Endodermal cell (in vitro differentiated cells): Measurements from ENCODE around the gene MLXIP. TPM values are rescaled to one million over a fixed set of nuclear protein-coding genes. Genes with fewer than 3 reads are reported as not detected.

Source experiments
- DNase-seq: peaks from one replicate; pipeline ENCODE4 v3.0.0-alpha.2; 2017
- H3K27ac ChIP-seq: 2 replicates; pipeline ENCODE4 v1.5.1; 2013; ENCODE audit warnings: mild to moderate bottlenecking, low read depth, low read length, moderate library complexity
- H3K27me3 ChIP-seq: 2 replicates; pipeline ENCODE4 v1.6.1; 2013; ENCODE audit warnings: mild to moderate bottlenecking, low read length, moderate library complexity; ENCODE audit not compliant: insufficient read depth, control insufficient read depth, poor library complexity, severe bottlenecking
- H3K36me3 ChIP-seq: 2 replicates; pipeline ENCODE4 v1.7.0; 2013; ENCODE audit warnings: mild to moderate bottlenecking, low read length, moderate library complexity; ENCODE audit not compliant: control insufficient read depth, insufficient read depth
- H3K4me1 ChIP-seq: one replicate; pipeline ENCODE4 v1.7.0; 2013; ENCODE audit warnings: low read length; ENCODE audit not compliant: control insufficient read depth, insufficient read depth
- H3K4me3 ChIP-seq: 2 replicates; pipeline ENCODE4 v1.5.1; 2013; ENCODE audit warnings: mild to moderate bottlenecking, low read length, moderate library complexity
- H3K9ac ChIP-seq: 2 replicates; pipeline ENCODE4 v1.6.1; 2013; ENCODE audit warnings: mild to moderate bottlenecking, low read length, moderate library complexity; ENCODE audit not compliant: poor library complexity, severe bottlenecking; ENCODE audit errors: extremely low read depth
- H3K9me3 ChIP-seq: 2 replicates; pipeline ENCODE4 v1.6.1; 2013; ENCODE audit warnings: mild to moderate bottlenecking, low read length, moderate library complexity; ENCODE audit not compliant: control insufficient read depth
- H3K27ac Mint-ChIP-seq: 2 replicates; pipeline ENCODE4 v1.8.0; 2020; ENCODE audit warnings: mixed read lengths
- H3K27me3 Mint-ChIP-seq: 2 replicates; pipeline ENCODE4 v1.8.0; 2021; ENCODE audit warnings: mild to moderate bottlenecking, mixed read lengths; ENCODE audit not compliant: insufficient read depth
- H3K36me3 Mint-ChIP-seq: 2 replicates; pipeline ENCODE4 v1.8.0; 2020; ENCODE audit warnings: low read depth, mixed read lengths
- H3K4me1 Mint-ChIP-seq: 2 replicates; pipeline ENCODE4 v1.8.0; 2020; ENCODE audit warnings: mixed read lengths
- H3K4me3 Mint-ChIP-seq: 2 replicates; pipeline ENCODE4 v1.8.0; 2020; ENCODE audit warnings: mild to moderate bottlenecking, moderate library complexity, mixed read lengths
- H3K9me3 Mint-ChIP-seq: 2 replicates; pipeline ENCODE4 v1.8.0; 2020; ENCODE audit warnings: mild to moderate bottlenecking, mixed read lengths
- WGBS, 2 experiments: methylation state at CpG; one replicate each; pipeline versions ENCODE4 v1.1.5 to v1.1.7; 2013; ENCODE audit warnings: missing lambda C conversion rate in 2 of 2, mixed read lengths in 1 of 2; ENCODE audit not compliant: insufficient coverage in 1 of 2, insufficient read length in 1 of 2; 5-methylcytosine and 5-hydroxymethylcytosine counted together
- total RNA-seq, 2 donors: library from RNA; stranded (reverse); fragmentation: NEBNext Ultra II Directional in 1 of 2; extraction: Animal tissue kit (Norgen Biotek cat#: 25700) in 1 of 2; gene quantifications; 2 replicates in 1 of 2; 3 replicates in 1 of 2; pipeline ENCODE4 v1.2.1, GENCODE V29; 2021
- TF ChIP-seq, protein P1 (sequence below): fragments of 200-600 bp; sonication (generic); conservative IDR thresholded peaks from 2 replicates; pipeline ENCODE4 v1.5.0; 2021; ENCODE audit warnings: antibody characterized with exemption, mild to moderate bottlenecking

Gene MLXIP
- total RNA-seq, 2 donors from 2014 or later, result 27.4 to 32.2 TPM

DNA sequence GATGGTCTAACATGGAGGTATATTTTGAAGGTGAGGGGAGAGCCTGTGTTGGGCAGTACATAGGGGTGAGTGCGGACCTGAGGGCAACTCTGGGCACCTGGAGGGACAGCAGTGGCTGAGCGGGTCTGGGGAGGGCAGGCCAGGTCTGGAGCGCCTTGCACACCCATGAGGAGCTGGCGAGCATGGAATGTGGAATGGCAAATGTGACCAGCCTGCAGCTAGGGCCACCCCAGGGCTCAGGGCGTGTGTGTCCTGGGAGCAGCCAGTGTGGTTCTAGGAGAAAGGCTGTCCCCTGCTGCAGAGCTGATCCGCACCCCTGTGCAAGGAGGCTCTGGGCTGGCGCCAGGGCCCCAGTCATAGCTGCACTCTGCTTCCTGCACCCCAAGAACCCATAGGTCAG is 32.4 kb upstream of the MLXIP start:
- H3K4me1 ChIP-seq, result no peaks in the 10 kb centered on the region
- Mint-ChIP-seq H3K36me3 (peaks cover 52% of the 10 kb centered on the region), H3K4me1 (no peaks in the 10 kb centered on the region), H3K27ac (peak overlapping the region; percentile 48), H3K27me3 (no peaks in the 10 kb centered on the region), H3K4me3 (no peak overlapping the region), H3K9me3 (no peaks in the 10 kb centered on the region)
- H3K36me3 ChIP-seq, result peaks cover 43% of the 10 kb centered on the region
- TF ChIP-seq, protein P1, sequence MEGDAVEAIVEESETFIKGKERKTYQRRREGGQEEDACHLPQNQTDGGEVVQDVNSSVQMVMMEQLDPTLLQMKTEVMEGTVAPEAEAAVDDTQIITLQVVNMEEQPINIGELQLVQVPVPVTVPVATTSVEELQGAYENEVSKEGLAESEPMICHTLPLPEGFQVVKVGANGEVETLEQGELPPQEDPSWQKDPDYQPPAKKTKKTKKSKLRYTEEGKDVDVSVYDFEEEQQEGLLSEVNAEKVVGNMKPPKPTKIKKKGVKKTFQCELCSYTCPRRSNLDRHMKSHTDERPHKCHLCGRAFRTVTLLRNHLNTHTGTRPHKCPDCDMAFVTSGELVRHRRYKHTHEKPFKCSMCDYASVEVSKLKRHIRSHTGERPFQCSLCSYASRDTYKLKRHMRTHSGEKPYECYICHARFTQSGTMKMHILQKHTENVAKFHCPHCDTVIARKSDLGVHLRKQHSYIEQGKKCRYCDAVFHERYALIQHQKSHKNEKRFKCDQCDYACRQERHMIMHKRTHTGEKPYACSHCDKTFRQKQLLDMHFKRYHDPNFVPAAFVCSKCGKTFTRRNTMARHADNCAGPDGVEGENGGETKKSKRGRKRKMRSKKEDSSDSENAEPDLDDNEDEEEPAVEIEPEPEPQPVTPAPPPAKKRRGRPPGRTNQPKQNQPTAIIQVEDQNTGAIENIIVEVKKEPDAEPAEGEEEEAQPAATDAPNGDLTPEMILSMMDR, result no peak
- DNase-seq, result no peak
- H3K27ac ChIP-seq, result no peak overlapping the region
- H3K4me3 ChIP-seq, result no peak overlapping the region
- 84 to 88% methylated on average over 4 to 7 of the region's 7 CpGs for WGBS, 2 experiments
- no peaks in the 10 kb centered on the region for H3K9me3 ChIP-seq
- H3K27me3 ChIP-seq, result no peaks in the 10 kb centered on the region
- H3K9ac ChIP-seq, result no peak overlapping the region

DNA sequence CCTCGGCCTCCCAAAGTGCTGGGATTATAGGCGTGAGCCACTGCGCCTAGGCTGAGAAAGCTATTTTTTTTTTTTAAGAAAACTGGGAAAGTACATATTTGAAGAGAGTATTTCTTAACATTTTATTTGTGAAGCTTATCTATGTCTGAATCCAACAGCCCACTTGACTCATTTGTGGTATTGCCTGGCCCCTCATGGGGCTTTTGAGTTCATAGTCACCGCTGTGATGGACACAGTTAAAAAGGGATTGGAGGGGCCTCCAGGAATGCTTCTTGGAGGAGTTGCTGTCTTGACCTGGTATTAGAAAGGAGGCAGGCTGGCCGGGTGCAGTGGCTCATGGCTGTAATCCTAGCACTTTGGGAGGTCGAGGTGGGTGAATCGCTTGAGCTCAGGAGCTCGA is 30.4 kb upstream of the MLXIP start:
- Histone ChIP-seq H3K27ac (no peak overlapping the region), H3K36me3 (peaks cover 35% of the 10 kb centered on the region), H3K27me3 (no peaks in the 10 kb centered on the region), H3K4me3 (no peak overlapping the region), H3K9me3 (no peaks in the 10 kb centered on the region), H3K9ac (no peak overlapping the region), H3K4me1 (no peaks in the 10 kb centered on the region)
- H3K4me3 Mint-ChIP-seq, result no peak overlapping the region
- no peak overlapping the region for H3K27ac Mint-ChIP-seq
- WGBS, 2 experiments, result 96 to 97% methylated on average over 8 of the region's 8 CpGs
- no peak for DNase-seq
- no peaks in the 10 kb centered on the region for H3K27me3 Mint-ChIP-seq
- H3K4me1 Mint-ChIP-seq, result no peaks in the 10 kb centered on the region
- TF ChIP-seq, protein P1, result no peak
- no peaks in the 10 kb centered on the region for H3K9me3 Mint-ChIP-seq
- H3K36me3 Mint-ChIP-seq, result peaks cover 37% of the 10 kb centered on the region

DNA sequence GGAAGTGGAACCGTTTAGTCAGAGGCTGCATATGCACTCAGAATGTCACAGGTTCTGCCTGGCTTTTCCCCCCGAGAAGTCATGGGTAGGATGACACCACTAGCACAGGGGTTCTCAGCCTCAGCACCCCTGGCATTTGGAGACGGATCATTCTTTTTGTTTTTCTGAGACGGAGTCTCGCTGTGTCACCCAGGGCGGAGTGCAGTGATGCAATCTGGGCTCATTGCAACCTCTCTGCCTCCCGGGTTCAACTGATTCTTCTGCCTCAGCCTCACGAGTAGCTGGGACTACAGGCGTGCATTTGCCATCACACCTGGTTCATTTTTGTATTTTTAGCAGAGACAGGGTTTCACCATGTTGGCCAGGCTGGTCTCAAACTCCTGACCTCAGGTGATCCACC is 28.7 kb upstream of the MLXIP start:
- Histone ChIP-seq H3K27me3 (no peaks in the 10 kb centered on the region), H3K9ac (no peak overlapping the region), H3K9me3 (no peaks in the 10 kb centered on the region), H3K36me3 (peaks cover 30% of the 10 kb centered on the region), H3K4me3 (no peak overlapping the region), H3K4me1 (no peaks in the 10 kb centered on the region), H3K27ac (no peak overlapping the region)
- DNase-seq, result no peak
- WGBS, 2 experiments, result 93 to 96% methylated on average over 9 of the region's 9 CpGs
- Mint-ChIP-seq H3K27me3 (no peaks in the 10 kb centered on the region), H3K9me3 (no peaks in the 10 kb centered on the region), H3K4me1 (no peaks in the 10 kb centered on the region), H3K27ac (no peak overlapping the region), H3K4me3 (no peak overlapping the region), H3K36me3 (peaks cover 32% of the 10 kb centered on the region)
- TF ChIP-seq, protein P1, result no peak
